H1 (cell line): ENCODE measurements around the gene PALM. TPM values are rescaled to one million over a fixed set of nuclear protein-coding genes. Genes with fewer than 3 reads are reported as not detected.

Experiments
- FOSL1 ChIP-seq: IDR thresholded peaks from 2 replicates; pipeline ENCODE4 v1.6.1; 2011; ENCODE audit warnings: mild to moderate bottlenecking, low read depth, low read length, moderate library complexity; ENCODE audit not compliant: insufficient read depth
- polyA plus RNA-seq, 7 experiments: library from polyadenylated mRNA; depleted of rRNA in 3 of 7; stranded (reverse) in 5 of 7; unstranded in 2 of 7; fragments of >200 nt in 5 of 7; fragments of 200-250 nt in 2 of 7; gene quantifications; 1 replicate in 5 of 7; 2 replicates in 1 of 7; 4 replicates in 1 of 7; pipeline versions ENCODE4 v1.2.1 to v1.2.3, GENCODE V29; 2011 to 2013; ENCODE audit warnings: missing spikeins in 2 of 7, mixed read lengths in 2 of 7
- total RNA-seq: library from RNA; stranded (reverse); fragmentation: NEBNext Ultra II Directional; extraction: Animal tissue kit (Norgen Biotek cat#: 25700); gene quantifications from 2 replicates; pipeline ENCODE4 v1.2.1, GENCODE V29; 2021

PALM gene
- total and polyA plus RNA-seq, 2 of the 8 experiments (the other 6 are each of a cell fraction or from before 2014, with no cell fraction given) = 5.7 to 16.5 TPM

DNA sequence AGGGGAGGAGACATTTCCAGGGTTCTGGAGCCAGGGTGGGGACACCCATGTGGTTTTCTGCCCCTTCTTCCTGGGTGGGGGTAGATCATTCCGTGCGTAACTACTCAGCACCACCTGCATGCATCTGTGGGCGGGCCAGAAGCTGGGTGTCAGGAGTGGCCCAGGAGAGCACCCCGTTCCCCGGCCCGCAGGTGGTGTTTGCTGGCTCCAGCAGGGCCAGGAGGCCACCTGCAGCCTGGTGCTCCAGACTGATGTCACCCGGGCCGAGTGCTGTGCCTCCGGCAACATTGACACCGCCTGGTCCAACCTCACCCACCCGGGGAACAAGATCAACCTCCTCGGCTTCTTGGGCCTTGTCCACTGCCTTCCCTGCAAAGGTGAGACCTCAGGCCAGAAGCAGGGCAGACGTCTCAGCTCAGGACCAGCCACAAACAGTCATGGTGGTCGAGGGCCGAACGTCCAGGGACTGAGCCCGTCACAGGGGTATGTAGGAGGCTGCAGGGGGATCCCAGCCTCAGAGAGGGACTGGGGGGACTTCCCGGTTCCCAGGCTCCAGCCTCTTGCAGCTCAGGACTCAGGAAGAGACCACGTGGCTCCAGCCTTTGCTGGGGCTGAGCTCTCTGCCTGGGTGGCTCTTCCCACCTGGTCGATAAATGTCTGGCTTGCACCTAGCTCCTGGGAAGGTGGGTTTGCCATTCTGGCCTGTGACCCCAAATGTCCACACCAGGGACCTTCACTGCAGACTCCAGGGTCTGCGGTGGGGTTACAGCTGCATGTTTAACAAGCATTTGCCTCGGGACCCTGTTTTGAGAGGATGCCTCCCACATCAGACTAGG lies 30.9 kb upstream of the PALM start (continued):
- no peak for TF ChIP-seq FOSL1
